ENCODE data around the gene CPAMD8. TPM values are rescaled to one million over a fixed set of nuclear protein-coding genes. Genes with fewer than 3 reads are reported as not detected.

The CPAMD8 gene
- total RNA-seq, 2 experiments from 2014 or later: 0.32 to 1.2 TPM

DNA sequence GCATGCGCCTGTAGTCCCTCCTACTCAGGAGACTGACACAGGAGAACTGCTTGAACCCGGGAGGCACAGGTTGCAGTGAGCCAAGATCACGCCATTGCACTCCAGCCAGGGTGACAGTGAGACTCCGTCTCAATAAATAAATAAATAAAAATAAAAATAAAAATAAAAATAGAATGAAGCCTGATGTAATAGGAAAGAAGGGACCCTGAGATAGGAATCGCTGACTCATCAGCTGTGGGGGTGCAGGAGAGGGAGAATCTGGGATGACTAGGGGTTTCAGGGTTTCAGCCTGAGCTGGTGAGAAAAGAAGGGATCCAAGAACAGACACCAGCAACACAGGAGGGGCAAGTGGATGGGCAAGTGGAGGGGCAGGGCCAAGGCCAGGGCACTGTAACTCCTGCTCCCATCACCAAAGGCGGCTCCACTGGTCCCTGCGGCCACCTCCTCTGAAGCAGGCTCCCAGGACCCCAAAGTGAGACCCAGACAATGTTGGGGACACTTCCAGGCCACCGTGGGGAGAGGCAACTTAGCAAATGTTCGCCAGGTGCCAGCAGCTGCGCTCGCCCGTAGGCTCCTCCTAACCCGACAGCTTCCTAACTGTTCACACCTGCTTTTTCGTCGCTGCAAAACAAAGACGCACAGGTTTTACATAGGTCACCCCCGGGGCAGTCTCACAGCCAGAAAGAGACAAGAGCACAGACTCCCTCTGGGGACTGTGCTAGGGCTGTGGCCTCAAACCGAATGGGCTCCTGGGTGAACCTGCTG, 47.4 kb upstream of the CPAMD8 start:
- Histone ChIP-seq H3K36me3 (ENCODE audit: insufficient read depth, low read length) (peaks cover 46% of the 10 kb centered on the region), H4K20me1 (ENCODE audit: insufficient read depth, low read length) (peaks cover 15% of the 10 kb centered on the region), H3K4me1 (ENCODE audit: insufficient read depth, low read length, poor library complexity, severe bottlenecking) (peaks cover 56% of the 10 kb centered on the region), H3K4me3 (ENCODE audit: low read depth, low read length, poor library complexity, severe bottlenecking) (peak overlapping the region; percentile 84), H3K27ac (ENCODE audit: low read depth, low read length, poor library complexity, severe bottlenecking) (peak overlapping the region; percentile 89), H3K79me2 (ENCODE audit: insufficient read depth, low read depth, low read length) (peaks cover 76% of the 10 kb centered on the region), H3K9me3 (ENCODE audit: low read length) (no peaks in the 10 kb centered on the region), H3K9me2 (ENCODE audit: insufficient read depth, low read length) (no peaks in the 10 kb centered on the region), H2AFZ (ENCODE audit: low read length) (no peak overlapping the region), H3K4me2 (ENCODE audit: low read length) (peak overlapping the region; percentile 90)
- intact Hi-C loops (cut with micrococcal nuclease; ENCODE audit: unreplicated experiment): loop anchor here (2.0 to 10.0 kb wide), 4 partner anchors 61 to 629 kb away; no protein-coding TSS in a partner anchor
- CTCF ChIA-PET (ENCODE audit: unreplicated experiment): interaction anchor here (0.6 kb wide), 1 partner anchor 152 kb away, joined by 3 read pairs; the partner anchor contains the start of gene OCEL1
- no peak for TF ChIP-seq EZH2phosphoT487 (IDR thresholded peaks at IDR 0.05; ENCODE audit: borderline replicate concordance, low read depth, low read length)
- TF ChIP-seq, protein P1, sequence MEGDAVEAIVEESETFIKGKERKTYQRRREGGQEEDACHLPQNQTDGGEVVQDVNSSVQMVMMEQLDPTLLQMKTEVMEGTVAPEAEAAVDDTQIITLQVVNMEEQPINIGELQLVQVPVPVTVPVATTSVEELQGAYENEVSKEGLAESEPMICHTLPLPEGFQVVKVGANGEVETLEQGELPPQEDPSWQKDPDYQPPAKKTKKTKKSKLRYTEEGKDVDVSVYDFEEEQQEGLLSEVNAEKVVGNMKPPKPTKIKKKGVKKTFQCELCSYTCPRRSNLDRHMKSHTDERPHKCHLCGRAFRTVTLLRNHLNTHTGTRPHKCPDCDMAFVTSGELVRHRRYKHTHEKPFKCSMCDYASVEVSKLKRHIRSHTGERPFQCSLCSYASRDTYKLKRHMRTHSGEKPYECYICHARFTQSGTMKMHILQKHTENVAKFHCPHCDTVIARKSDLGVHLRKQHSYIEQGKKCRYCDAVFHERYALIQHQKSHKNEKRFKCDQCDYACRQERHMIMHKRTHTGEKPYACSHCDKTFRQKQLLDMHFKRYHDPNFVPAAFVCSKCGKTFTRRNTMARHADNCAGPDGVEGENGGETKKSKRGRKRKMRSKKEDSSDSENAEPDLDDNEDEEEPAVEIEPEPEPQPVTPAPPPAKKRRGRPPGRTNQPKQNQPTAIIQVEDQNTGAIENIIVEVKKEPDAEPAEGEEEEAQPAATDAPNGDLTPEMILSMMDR (conservative IDR thresholded peaks at IDR 0.05; ENCODE audit: low read length): 0 out of 2 replicates have a peak, but pooled peaks have one; percentile 18
- BruUV-seq (replicated peaks): no TSS peak
- POLR2A ChIA-PET: interaction anchor here (0.7 to 1.7 kb wide), 4 partner anchors 51 to 490 kb away, joined by 3 to 5 read pairs (median 4); partner anchors contain the start of gene BABAM1
- peak; percentile 85 for DNase-seq (ENCODE audit: low spot score)

DNA sequence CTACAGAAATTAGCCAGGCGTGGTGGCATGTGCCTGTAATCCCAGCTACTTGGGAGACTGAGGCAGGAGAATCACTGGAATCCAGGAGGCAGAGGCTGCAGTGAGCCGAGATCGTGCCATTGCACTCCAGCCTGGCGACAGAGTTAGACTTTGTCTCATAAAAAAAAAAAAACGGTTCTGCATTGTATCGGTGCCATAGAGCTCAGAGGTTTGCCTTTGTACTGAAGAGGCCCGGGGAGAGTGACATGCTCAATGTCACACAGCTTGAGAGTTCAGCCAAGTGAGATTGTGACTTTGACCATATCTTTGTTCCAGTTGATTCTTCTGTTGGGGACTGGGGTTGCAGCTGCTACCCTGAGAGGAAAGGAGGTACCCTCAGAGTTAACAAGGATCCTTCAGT, 44.3 kb upstream of the CPAMD8 start:
- DNase-seq (ENCODE audit: low spot score): no peak
- H3K4me2 ChIP-seq (ENCODE audit: low read length): no peak overlapping the region
- peaks cover 65% of the 10 kb centered on the region for H3K79me2 ChIP-seq (ENCODE audit: insufficient read depth, low read depth, low read length)
- ChIA-PET CTCF (ENCODE audit: unreplicated experiment) (no interaction called here), POLR2A (interaction anchor here (0.6 to 0.9 kb wide), 2 partner anchors 19 to 54 kb away, joined by 3 to 5 read pairs; no protein-coding TSS in a partner anchor)
- intact Hi-C loops (cut with micrococcal nuclease; ENCODE audit: unreplicated experiment): loop anchor here (10.0 kb wide), 1 partner anchor 626 kb away; no protein-coding TSS in a partner anchor
- BruUV-seq (replicated peaks): no TSS peak
- no peaks in the 10 kb centered on the region for H3K9me3 ChIP-seq (ENCODE audit: low read length)
- H4K20me1 ChIP-seq (ENCODE audit: insufficient read depth, low read length): peaks cover 11% of the 10 kb centered on the region
- H2AFZ ChIP-seq (ENCODE audit: low read length): no peak overlapping the region
- no peaks in the 10 kb centered on the region for H3K9me2 ChIP-seq (ENCODE audit: insufficient read depth, low read length)
- H3K4me1 ChIP-seq (ENCODE audit: insufficient read depth, low read length, poor library complexity, severe bottlenecking): peaks cover 53% of the 10 kb centered on the region
- H3K27ac ChIP-seq (ENCODE audit: low read depth, low read length, poor library complexity, severe bottlenecking): no peak overlapping the region
- peaks cover 76% of the 10 kb centered on the region for H3K36me3 ChIP-seq (ENCODE audit: insufficient read depth, low read length)
- no peak overlapping the region for H3K4me3 ChIP-seq (ENCODE audit: low read depth, low read length, poor library complexity, severe bottlenecking)
- TF ChIP-seq EZH2phosphoT487 (IDR thresholded peaks at IDR 0.05; ENCODE audit: borderline replicate concordance, low read depth, low read length): no peak
- TF ChIP-seq, protein P1 (conservative IDR thresholded peaks at IDR 0.05; ENCODE audit: low read length): no peak
